WTC11 (cell line): ENCODE measurements around the gene SORCS1. TPM values are rescaled to one million over a fixed set of nuclear protein-coding genes. Genes with fewer than 3 reads are reported as not detected.

Experiments used
- ATAC-seq: fragments of 200-7000 bp; cut with Tn5 transposase; 2 replicates; pipeline ENCODE4 v1.10.0; 2021; ENCODE audit warnings: mild to moderate bottlenecking, moderate library complexity
- CTCF ChIA-PET: fragments of 300-600 bp; sonication (Branson Sonifier 250); formaldehyde crosslinking; loops from one replicate; lab custom pipeline; 2021; ENCODE audit warnings: antibody characterized with exemption; lab: Charles Lee
- POLR2A ChIA-PET: fragments of 350-600 bp; sonication (Branson Sonifier 250); formaldehyde crosslinking; loops from one replicate; lab custom pipeline; 2021; ENCODE audit warnings: antibody characterized with exemption; lab: Charles Lee
- DNase-seq: peaks from one replicate; pipeline ENCODE4 v3.0.0; 2021; ENCODE audit warnings: low spot score
- H3K27ac Mint-ChIP-seq: 2 replicates; pipeline ENCODE4 v1.8.0; 2021; ENCODE audit warnings: mixed read lengths
- H3K27me3 Mint-ChIP-seq: 2 replicates; pipeline ENCODE4 v1.8.0; 2021; ENCODE audit warnings: low read depth, mild to moderate bottlenecking, moderate library complexity, mixed read lengths
- H3K36me3 Mint-ChIP-seq: 2 replicates; pipeline ENCODE4 v1.8.0; 2021; ENCODE audit warnings: mixed read lengths
- H3K4me1 Mint-ChIP-seq: 2 replicates; pipeline ENCODE4 v1.8.0; 2022; ENCODE audit warnings: mixed read lengths
- H3K4me3 Mint-ChIP-seq: 2 replicates; pipeline ENCODE4 v1.8.0; 2021; ENCODE audit warnings: mild to moderate bottlenecking, moderate library complexity, mixed read lengths
- H3K9me3 Mint-ChIP-seq: 2 replicates; pipeline ENCODE4 v1.8.0; 2021; ENCODE audit warnings: mixed read lengths
- CBFB ChIP-seq: sonication (generic); formaldehyde crosslinking; IDR thresholded peaks from 2 replicates; pipeline ENCODE4 v1.8.1; 2022; ENCODE audit warnings: mild to moderate bottlenecking, low read depth, missing genetic modification reagents
- ELF4 ChIP-seq: sonication (generic); formaldehyde crosslinking; IDR thresholded peaks from 2 replicates; pipeline ENCODE4 v1.8.1; 2022; ENCODE audit warnings: low read depth, mild to moderate bottlenecking, moderate library complexity, missing genetic modification reagents
- GTF2I ChIP-seq: fragments of 250-450 bp; sonication (Bioruptor Pico); conservative IDR thresholded peaks from 2 replicates; pipeline ENCODE4 v1.4.0; 2021; ENCODE audit warnings: mild to moderate bottlenecking
- HMGA2 ChIP-seq: fragments of 250-450 bp; sonication (Bioruptor Pico); IDR thresholded peaks from 2 replicates; pipeline ENCODE4 v1.4.0; 2021; ENCODE audit warnings: mild to moderate bottlenecking, moderate library complexity
- JUN ChIP-seq: sonication (generic); formaldehyde crosslinking; IDR thresholded peaks from 2 replicates; pipeline ENCODE4 v1.8.0; 2023; ENCODE audit warnings: mild to moderate bottlenecking, missing genetic modification reagents
- NFE2L1 ChIP-seq: sonication (generic); formaldehyde crosslinking; IDR thresholded peaks from 2 replicates; pipeline ENCODE4 v1.8.1; 2023; ENCODE audit warnings: missing genetic modification reagents
- SMAD4 ChIP-seq: sonication (generic); formaldehyde crosslinking; IDR thresholded peaks from 2 replicates; pipeline ENCODE4 v1.8.0; 2022; ENCODE audit warnings: mild to moderate bottlenecking, missing genetic modification reagents
- TEAD4 ChIP-seq: sonication (generic); formaldehyde crosslinking; IDR thresholded peaks from 2 replicates; pipeline ENCODE4 v1.8.0; 2022; ENCODE audit warnings: mild to moderate bottlenecking, missing genetic modification reagents
- ZNF232 ChIP-seq: sonication (generic); formaldehyde crosslinking; IDR thresholded peaks from 2 replicates; pipeline ENCODE4 v1.8.0; 2022; ENCODE audit warnings: mild to moderate bottlenecking, missing genetic modification reagents
- ZNF416 ChIP-seq: fragments of 250-450 bp; sonication (Bioruptor Pico); IDR thresholded peaks from 2 replicates; pipeline ENCODE4 v1.9.0; 2021; ENCODE audit warnings: mild to moderate bottlenecking, inconsistent platforms
- ZNF423 ChIP-seq: fragments of 250-450 bp; sonication (Bioruptor Pico); IDR thresholded peaks from 2 replicates; pipeline ENCODE4 v2.1.2; 2022; ENCODE audit warnings: mild to moderate bottlenecking, moderate library complexity
- total RNA-seq: library from RNA; stranded (reverse); gene quantifications from 3 replicates; pipeline ENCODE4 v1.2.3, GENCODE V29; 2021
- TF ChIP-seq, protein P1 (sequence below): fragments of 200-600 bp; IDR thresholded peaks from 2 replicates; pipeline ENCODE4 v1.8.0; 2022; ENCODE audit warnings: antibody characterized with exemption
- TF ChIP-seq, protein P2 (sequence below): fragments of 250-450 bp; sonication (Bioruptor Pico); IDR thresholded peaks from 2 replicates; pipeline ENCODE4 v1.9.0; 2021; ENCODE audit warnings: moderate library complexity, mild to moderate bottlenecking, inconsistent platforms, borderline replicate concordance
- TF ChIP-seq, protein P3 (sequence below): fragments of 250-450 bp; sonication (Bioruptor Pico); IDR thresholded peaks from 2 replicates; pipeline ENCODE4 v1.9.0; 2021; ENCODE audit warnings: mild to moderate bottlenecking
- TF ChIP-seq, protein P4 (sequence below): sonication (generic); formaldehyde crosslinking; IDR thresholded peaks from 2 replicates; pipeline ENCODE4 v1.8.1; 2023; ENCODE audit warnings: mild to moderate bottlenecking, moderate library complexity, missing genetic modification reagents
- TF ChIP-seq, protein P5 (sequence below): sonication (generic); formaldehyde crosslinking; IDR thresholded peaks from 2 replicates; pipeline ENCODE4 v1.8.0; 2023; ENCODE audit warnings: mild to moderate bottlenecking, missing genetic modification reagents
- TF ChIP-seq, protein P6 (sequence below): sonication (generic); formaldehyde crosslinking; IDR thresholded peaks from 2 replicates; pipeline ENCODE4 v1.8.0; 2023; ENCODE audit warnings: missing genetic modification reagents, mild to moderate bottlenecking, borderline replicate concordance
- TF ChIP-seq, protein P7 (sequence below): sonication (generic); formaldehyde crosslinking; IDR thresholded peaks from 2 replicates; pipeline ENCODE4 v1.8.1; 2022; ENCODE audit warnings: low read depth, missing genetic modification reagents, borderline replicate concordance

SORCS1 gene
- total RNA-seq, 1 experiment from 2014 or later, result 3.3 TPM

DNA sequence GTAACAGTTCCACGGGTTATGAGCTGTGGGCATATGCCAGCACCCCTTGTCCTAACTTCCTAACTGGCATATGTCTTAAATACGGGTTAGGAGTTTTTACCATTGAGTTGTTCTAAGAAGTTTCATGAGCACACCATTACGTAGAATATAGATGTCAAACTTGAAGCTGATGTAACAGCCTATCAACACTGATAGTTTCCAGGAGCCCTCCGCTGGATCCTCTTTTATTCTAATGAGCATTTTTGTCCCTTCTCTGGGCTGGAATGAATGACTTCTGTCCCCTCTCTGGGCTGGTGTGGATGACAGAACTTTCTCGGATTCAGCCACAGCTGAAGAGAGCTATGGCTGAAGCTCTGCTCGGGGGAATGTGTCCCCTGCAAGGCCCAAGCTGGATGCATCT is 256.3 kb downstream of the SORCS1 start:
- H3K4me1 Mint-ChIP-seq, result peaks cover 63% of the 10 kb centered on the region
- H3K36me3 Mint-ChIP-seq, result no peaks in the 10 kb centered on the region

More for the DNA sequence above, 256.3 kb downstream of the SORCS1 start:
- ATAC-seq, result no peak
- no peaks in the 10 kb centered on the region for H3K9me3 Mint-ChIP-seq
- H3K4me3 Mint-ChIP-seq, result no peak overlapping the region
- CTCF ChIA-PET, result no interaction called here
- no peaks in the 10 kb centered on the region for H3K27me3 Mint-ChIP-seq
- DNase-seq, result no peak
- TF ChIP-seq ZNF423, result no peak
- no peak for TF ChIP-seq JUN
- TF ChIP-seq ZNF416 (CRISPR knock-in tag), result no peak
- TF ChIP-seq, protein P1, sequence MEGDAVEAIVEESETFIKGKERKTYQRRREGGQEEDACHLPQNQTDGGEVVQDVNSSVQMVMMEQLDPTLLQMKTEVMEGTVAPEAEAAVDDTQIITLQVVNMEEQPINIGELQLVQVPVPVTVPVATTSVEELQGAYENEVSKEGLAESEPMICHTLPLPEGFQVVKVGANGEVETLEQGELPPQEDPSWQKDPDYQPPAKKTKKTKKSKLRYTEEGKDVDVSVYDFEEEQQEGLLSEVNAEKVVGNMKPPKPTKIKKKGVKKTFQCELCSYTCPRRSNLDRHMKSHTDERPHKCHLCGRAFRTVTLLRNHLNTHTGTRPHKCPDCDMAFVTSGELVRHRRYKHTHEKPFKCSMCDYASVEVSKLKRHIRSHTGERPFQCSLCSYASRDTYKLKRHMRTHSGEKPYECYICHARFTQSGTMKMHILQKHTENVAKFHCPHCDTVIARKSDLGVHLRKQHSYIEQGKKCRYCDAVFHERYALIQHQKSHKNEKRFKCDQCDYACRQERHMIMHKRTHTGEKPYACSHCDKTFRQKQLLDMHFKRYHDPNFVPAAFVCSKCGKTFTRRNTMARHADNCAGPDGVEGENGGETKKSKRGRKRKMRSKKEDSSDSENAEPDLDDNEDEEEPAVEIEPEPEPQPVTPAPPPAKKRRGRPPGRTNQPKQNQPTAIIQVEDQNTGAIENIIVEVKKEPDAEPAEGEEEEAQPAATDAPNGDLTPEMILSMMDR, result no peak
- TF ChIP-seq, protein P2, sequence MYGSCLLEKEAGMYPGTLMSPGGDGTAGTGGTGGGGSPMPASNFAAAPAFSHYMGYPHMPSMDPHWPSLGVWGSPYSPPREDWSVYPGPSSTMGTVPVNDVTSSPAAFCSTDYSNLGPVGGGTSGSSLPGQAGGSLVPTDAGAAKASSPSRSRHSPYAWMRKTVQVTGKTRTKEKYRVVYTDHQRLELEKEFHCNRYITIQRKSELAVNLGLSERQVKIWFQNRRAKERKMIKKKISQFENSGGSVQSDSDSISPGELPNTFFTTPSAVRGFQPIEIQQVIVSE, result no peak
- TF ChIP-seq, protein P3, sequence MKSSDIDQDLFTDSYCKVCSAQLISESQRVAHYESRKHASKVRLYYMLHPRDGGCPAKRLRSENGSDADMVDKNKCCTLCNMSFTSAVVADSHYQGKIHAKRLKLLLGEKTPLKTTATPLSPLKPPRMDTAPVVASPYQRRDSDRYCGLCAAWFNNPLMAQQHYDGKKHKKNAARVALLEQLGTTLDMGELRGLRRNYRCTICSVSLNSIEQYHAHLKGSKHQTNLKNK, result no peak
- TF ChIP-seq ZNF232, result no peak
- TF ChIP-seq SMAD4 (CRISPR knock-in tag), result no peak
- TF ChIP-seq, protein P4, sequence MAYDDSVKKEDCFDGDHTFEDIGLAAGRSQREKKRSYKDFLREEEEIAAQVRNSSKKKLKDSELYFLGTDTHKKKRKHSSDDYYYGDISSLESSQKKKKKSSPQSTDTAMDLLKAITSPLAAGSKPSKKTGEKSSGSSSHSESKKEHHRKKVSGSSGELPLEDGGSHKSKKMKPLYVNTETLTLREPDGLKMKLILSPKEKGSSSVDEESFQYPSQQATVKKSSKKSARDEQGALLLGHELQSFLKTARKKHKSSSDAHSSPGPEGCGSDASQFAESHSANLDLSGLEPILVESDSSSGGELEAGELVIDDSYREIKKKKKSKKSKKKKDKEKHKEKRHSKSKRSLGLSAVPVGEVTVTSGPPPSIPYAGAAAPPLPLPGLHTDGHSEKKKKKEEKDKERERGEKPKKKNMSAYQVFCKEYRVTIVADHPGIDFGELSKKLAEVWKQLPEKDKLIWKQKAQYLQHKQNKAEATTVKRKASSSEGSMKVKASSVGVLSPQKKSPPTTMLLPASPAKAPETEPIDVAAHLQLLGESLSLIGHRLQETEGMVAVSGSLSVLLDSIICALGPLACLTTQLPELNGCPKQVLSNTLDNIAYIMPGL (CRISPR knock-in tag), result no peak
- no peak for TF ChIP-seq HMGA2 (CRISPR knock-in tag)
- TF ChIP-seq NFE2L1 (CRISPR knock-in tag), result no peak
- TF ChIP-seq TEAD4 (CRISPR knock-in tag), result no peak
- TF ChIP-seq, protein P5, sequence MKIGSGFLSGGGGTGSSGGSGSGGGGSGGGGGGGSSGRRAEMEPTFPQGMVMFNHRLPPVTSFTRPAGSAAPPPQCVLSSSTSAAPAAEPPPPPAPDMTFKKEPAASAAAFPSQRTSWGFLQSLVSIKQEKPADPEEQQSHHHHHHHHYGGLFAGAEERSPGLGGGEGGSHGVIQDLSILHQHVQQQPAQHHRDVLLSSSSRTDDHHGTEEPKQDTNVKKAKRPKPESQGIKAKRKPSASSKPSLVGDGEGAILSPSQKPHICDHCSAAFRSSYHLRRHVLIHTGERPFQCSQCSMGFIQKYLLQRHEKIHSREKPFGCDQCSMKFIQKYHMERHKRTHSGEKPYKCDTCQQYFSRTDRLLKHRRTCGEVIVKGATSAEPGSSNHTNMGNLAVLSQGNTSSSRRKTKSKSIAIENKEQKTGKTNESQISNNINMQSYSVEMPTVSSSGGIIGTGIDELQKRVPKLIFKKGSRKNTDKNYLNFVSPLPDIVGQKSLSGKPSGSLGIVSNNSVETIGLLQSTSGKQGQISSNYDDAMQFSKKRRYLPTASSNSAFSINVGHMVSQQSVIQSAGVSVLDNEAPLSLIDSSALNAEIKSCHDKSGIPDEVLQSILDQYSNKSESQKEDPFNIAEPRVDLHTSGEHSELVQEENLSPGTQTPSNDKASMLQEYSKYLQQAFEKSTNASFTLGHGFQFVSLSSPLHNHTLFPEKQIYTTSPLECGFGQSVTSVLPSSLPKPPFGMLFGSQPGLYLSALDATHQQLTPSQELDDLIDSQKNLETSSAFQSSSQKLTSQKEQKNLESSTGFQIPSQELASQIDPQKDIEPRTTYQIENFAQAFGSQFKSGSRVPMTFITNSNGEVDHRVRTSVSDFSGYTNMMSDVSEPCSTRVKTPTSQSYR, result no peak
- TF ChIP-seq CBFB, result no peak
- TF ChIP-seq, protein P6, sequence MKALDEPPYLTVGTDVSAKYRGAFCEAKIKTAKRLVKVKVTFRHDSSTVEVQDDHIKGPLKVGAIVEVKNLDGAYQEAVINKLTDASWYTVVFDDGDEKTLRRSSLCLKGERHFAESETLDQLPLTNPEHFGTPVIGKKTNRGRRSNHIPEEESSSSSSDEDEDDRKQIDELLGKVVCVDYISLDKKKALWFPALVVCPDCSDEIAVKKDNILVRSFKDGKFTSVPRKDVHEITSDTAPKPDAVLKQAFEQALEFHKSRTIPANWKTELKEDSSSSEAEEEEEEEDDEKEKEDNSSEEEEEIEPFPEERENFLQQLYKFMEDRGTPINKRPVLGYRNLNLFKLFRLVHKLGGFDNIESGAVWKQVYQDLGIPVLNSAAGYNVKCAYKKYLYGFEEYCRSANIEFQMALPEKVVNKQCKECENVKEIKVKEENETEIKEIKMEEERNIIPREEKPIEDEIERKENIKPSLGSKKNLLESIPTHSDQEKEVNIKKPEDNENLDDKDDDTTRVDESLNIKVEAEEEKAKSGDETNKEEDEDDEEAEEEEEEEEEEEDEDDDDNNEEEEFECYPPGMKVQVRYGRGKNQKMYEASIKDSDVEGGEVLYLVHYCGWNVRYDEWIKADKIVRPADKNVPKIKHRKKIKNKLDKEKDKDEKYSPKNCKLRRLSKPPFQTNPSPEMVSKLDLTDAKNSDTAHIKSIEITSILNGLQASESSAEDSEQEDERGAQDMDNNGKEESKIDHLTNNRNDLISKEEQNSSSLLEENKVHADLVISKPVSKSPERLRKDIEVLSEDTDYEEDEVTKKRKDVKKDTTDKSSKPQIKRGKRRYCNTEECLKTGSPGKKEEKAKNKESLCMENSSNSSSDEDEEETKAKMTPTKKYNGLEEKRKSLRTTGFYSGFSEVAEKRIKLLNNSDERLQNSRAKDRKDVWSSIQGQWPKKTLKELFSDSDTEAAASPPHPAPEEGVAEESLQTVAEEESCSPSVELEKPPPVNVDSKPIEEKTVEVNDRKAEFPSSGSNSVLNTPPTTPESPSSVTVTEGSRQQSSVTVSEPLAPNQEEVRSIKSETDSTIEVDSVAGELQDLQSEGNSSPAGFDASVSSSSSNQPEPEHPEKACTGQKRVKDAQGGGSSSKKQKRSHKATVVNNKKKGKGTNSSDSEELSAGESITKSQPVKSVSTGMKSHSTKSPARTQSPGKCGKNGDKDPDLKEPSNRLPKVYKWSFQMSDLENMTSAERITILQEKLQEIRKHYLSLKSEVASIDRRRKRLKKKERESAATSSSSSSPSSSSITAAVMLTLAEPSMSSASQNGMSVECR, result no peak
- no peak for TF ChIP-seq ELF4 (CRISPR knock-in tag)
- no peak for TF ChIP-seq GTF2I (CRISPR knock-in tag)
- TF ChIP-seq, protein P7, sequence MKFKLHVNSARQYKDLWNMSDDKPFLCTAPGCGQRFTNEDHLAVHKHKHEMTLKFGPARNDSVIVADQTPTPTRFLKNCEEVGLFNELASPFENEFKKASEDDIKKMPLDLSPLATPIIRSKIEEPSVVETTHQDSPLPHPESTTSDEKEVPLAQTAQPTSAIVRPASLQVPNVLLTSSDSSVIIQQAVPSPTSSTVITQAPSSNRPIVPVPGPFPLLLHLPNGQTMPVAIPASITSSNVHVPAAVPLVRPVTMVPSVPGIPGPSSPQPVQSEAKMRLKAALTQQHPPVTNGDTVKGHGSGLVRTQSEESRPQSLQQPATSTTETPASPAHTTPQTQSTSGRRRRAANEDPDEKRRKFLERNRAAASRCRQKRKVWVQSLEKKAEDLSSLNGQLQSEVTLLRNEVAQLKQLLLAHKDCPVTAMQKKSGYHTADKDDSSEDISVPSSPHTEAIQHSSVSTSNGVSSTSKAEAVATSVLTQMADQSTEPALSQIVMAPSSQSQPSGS, result no peak
- no peak overlapping the region for H3K27ac Mint-ChIP-seq
- POLR2A ChIA-PET, result no interaction called here
